Liver (tissue), 3 donors: ENCODE results near the gene NMUR1.

Source experiments
- EGR1 ChIP-seq, 2 donors: IDR thresholded peaks; 2 replicates each; pipeline ENCODE4 v1.6.1; 2016 to 2018; ENCODE audit warnings: antibody characterized with exemption in 2 of 2, low read depth in 2 of 2
- FOXA1 ChIP-seq: IDR thresholded peaks from 2 replicates; pipeline ENCODE4 v1.6.1; 2016; ENCODE audit warnings: antibody characterized with exemption
- GABPA ChIP-seq, 2 donors: IDR thresholded peaks in 1 of 2; conservative IDR thresholded peaks in 1 of 2; 2 replicates each; pipeline ENCODE4 v1.6.1; 2016; ENCODE audit warnings: antibody characterized with exemption in 2 of 2, mild to moderate bottlenecking in 1 of 2, moderate library complexity in 1 of 2
- JUND ChIP-seq, 2 donors: IDR thresholded peaks; 2 replicates each; pipeline ENCODE4 v1.6.1; 2016; ENCODE audit warnings: antibody characterized with exemption in 2 of 2
- MAX ChIP-seq: IDR thresholded peaks from 2 replicates; pipeline ENCODE4 v1.6.1; 2016; ENCODE audit warnings: antibody characterized with exemption
- REST ChIP-seq: IDR thresholded peaks from 2 replicates; pipeline ENCODE4 v1.6.1; 2016; ENCODE audit warnings: antibody characterized with exemption, mild to moderate bottlenecking
- RXRA ChIP-seq, 2 donors: IDR thresholded peaks; 2 replicates each; pipeline ENCODE4 v1.6.1; 2017 to 2018; ENCODE audit warnings: antibody characterized with exemption in 2 of 2, mild to moderate bottlenecking in 1 of 2
- TAF1 ChIP-seq: conservative IDR thresholded peaks from 2 replicates; pipeline ENCODE4 v1.6.1; 2016; ENCODE audit warnings: antibody characterized with exemption, mild to moderate bottlenecking
- TF ChIP-seq, protein P1 (sequence below): fragments of 150-350 bp; IDR thresholded peaks from 2 replicates; pipeline ENCODE4 v1.5.1; 2017; ENCODE audit warnings: improper control_type of control experiment, low read depth, low read length; ENCODE audit not compliant: missing input control
- TF ChIP-seq, protein P2 (sequence below): IDR thresholded peaks from 2 replicates; pipeline ENCODE4 v1.6.1; 2016; ENCODE audit warnings: antibody characterized with exemption
- donor health status: healthy.
- donor health status: healthy.

DNA sequence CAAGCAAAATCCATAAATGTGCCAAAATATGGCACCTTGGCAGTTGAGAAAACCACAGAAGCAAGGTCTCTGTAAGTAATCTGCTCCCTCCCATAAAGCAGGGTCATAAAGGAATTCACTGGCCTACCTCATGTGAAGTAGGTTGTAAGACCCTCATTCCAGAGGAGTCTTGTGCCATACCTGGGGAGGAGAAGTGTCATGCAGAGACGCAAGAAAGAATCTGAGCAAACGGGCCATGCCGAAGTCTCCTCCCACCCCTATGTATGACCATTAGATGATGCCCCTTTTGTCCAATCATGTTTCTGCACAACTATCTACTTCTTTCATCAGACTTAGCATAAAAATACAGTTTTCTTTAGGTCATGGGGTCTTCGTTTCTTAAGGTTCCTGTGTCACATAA, 14.6 kb downstream of the NMUR1 start:
- TF ChIP-seq, protein P1, sequence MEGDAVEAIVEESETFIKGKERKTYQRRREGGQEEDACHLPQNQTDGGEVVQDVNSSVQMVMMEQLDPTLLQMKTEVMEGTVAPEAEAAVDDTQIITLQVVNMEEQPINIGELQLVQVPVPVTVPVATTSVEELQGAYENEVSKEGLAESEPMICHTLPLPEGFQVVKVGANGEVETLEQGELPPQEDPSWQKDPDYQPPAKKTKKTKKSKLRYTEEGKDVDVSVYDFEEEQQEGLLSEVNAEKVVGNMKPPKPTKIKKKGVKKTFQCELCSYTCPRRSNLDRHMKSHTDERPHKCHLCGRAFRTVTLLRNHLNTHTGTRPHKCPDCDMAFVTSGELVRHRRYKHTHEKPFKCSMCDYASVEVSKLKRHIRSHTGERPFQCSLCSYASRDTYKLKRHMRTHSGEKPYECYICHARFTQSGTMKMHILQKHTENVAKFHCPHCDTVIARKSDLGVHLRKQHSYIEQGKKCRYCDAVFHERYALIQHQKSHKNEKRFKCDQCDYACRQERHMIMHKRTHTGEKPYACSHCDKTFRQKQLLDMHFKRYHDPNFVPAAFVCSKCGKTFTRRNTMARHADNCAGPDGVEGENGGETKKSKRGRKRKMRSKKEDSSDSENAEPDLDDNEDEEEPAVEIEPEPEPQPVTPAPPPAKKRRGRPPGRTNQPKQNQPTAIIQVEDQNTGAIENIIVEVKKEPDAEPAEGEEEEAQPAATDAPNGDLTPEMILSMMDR: no peak
- no peak for TF ChIP-seq MAX
- no peak for TF ChIP-seq EGR1 (IDR thresholded peaks at IDR 0.05; ENCODE audit: low read depth in 2 of 2)
- TF ChIP-seq JUND (IDR thresholded peaks at IDR 0.05): no peak
- TF ChIP-seq REST: no peak
- no peak for TF ChIP-seq RXRA (IDR thresholded peaks at IDR 0.05)
- no peak for TF ChIP-seq GABPA (IDR thresholded peaks at IDR 0.05 in 1 of 2, conservative IDR thresholded peaks at IDR 0.05 in 1 of 2)
- TF ChIP-seq, protein P2, sequence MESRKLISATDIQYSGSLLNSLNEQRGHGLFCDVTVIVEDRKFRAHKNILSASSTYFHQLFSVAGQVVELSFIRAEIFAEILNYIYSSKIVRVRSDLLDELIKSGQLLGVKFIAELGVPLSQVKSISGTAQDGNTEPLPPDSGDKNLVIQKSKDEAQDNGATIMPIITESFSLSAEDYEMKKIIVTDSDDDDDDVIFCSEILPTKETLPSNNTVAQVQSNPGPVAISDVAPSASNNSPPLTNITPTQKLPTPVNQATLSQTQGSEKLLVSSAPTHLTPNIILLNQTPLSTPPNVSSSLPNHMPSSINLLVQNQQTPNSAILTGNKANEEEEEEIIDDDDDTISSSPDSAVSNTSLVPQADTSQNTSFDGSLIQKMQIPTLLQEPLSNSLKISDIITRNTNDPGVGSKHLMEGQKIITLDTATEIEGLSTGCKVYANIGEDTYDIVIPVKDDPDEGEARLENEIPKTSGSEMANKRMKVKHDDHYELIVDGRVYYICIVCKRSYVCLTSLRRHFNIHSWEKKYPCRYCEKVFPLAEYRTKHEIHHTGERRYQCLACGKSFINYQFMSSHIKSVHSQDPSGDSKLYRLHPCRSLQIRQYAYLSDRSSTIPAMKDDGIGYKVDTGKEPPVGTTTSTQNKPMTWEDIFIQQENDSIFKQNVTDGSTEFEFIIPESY: no peak
- TF ChIP-seq TAF1: no peak
- TF ChIP-seq FOXA1: no peak
